GM12874 (cell line): ENCODE results near the gene VTN.

ENCODE experiments used
- TF ChIP-seq, protein P1 (sequence below): IDR thresholded peaks from 2 replicates; pipeline ENCODE4 v1.5.1; 2011; ENCODE audit warnings: low read depth, mild to moderate bottlenecking, control low read depth, low read length, moderate library complexity; ENCODE audit not compliant: insufficient read depth

The VTN gene

GRCh38 chr17:28338056-28338768, 31.9 kb downstream of the VTN start:
- TF ChIP-seq, protein P1, sequence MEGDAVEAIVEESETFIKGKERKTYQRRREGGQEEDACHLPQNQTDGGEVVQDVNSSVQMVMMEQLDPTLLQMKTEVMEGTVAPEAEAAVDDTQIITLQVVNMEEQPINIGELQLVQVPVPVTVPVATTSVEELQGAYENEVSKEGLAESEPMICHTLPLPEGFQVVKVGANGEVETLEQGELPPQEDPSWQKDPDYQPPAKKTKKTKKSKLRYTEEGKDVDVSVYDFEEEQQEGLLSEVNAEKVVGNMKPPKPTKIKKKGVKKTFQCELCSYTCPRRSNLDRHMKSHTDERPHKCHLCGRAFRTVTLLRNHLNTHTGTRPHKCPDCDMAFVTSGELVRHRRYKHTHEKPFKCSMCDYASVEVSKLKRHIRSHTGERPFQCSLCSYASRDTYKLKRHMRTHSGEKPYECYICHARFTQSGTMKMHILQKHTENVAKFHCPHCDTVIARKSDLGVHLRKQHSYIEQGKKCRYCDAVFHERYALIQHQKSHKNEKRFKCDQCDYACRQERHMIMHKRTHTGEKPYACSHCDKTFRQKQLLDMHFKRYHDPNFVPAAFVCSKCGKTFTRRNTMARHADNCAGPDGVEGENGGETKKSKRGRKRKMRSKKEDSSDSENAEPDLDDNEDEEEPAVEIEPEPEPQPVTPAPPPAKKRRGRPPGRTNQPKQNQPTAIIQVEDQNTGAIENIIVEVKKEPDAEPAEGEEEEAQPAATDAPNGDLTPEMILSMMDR = no peak

DNA sequence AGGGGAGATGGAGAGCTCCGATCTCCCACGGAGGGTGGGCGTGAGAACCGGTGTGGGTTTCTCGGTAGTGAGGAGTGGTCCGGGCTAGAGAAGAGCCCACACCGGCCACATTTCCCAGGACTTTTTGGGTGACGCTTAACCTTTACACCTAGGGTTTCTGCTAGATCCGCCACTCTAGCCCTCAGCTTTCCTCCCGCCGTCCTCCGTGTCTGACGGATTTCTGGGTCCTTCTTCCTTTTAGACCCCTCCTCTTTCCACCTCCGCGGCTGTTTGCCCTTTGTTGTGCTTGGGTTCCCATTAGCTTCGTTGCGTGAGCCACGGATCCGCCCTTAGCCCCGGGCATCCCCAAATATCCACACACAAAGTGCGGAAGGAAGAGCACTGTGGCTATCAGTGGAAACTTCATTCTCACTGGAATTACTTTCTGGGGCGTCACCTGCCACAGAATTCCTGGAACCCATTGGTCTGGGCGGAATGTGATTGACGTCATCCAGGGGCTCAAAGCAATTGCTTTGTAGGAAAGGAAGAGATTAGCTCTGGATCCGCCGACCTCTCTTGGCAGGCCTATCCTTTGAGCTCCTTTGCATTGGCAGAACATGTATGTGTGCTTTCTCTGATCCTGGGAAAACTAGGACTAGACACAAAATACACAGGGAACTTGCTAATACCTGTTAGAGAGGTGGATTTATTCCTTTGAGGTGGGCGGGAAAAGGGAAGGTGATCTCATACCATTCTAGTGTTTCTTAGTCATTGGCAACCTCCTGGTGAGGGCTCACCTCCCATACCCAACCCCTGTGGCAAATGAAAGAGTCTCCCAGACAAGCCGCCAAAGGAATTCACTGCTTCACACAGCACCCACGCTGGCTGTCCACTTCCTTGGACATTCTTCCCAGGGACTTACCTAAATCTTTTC, 33.9 kb downstream of the VTN start:
- TF ChIP-seq, protein P1 = no peak

DNA sequence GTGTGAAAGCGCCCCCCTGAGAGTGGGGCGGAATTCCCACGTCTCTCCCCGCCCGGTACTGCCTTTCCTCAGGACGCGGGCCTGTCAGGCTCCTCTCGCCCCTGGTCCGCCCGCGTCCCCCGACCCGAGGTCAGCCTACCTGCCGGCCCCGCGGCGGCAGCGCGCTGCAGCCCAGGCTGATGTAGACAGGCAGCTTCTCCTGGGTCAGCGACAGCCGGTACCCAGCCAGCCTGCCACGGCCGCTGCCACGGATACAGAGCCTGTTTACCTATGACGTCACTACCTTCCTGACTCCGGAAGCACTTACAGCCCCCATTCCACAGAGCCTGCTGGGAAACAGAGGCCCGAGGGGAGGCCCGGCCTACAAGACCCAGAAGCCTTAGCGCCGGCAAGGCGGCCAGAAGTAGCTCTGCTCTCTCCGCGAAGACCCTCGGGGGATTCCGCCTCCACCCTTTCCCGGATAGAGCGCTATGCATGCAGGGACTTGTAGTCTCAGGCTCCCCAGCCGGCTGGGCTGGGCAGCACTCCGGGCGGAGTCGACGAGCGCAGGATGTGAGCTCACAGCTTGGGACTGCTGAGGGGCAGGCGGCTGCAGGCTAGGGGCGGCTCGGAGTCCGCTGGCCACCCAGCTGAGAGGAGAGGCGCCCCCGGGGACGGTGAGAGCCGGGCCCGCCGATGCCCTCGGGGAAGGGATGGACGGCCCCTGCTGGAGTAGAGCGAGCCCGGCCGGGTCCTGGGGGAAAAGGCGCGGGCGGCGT, 34.7 kb downstream of the VTN start, which contains the start of the genes IFT20 and TNFAIP1:
TSS of gene IFT20 (minus strand) at position 272 of the 758 bp plus-strand sequence. CDS start 3,487 bp downstream, outside the sequence.
TSS of gene TNFAIP1 (plus strand) at position 561 of the 758 bp plus-strand sequence. CDS start 3,761 bp downstream, outside the sequence.
- TF ChIP-seq, protein P1 = no peak

GRCh38 chr17:28334666-28335200, 35.4 kb downstream of the VTN start:
- TF ChIP-seq, protein P1 = no peak

DNA sequence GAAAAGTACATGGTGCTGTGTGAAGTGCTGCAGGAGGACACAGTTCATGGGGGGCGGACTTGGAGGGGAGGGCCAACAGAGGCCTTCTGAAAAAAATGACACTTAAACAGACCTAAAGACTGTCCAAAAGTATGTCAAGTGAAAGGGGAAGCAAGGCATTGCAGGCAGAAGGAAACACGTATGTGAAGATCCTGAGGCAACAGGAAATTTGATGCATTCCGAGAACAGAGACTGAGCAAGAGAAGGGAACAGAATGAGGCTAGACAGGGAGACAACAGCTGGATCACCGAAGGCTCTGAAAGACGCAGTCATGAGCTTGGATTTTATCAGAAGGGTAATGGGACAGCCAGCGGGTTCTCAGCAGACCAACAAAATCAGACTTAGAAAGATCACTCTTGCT, 35.9 kb downstream of the VTN start:
- TF ChIP-seq, protein P1 = no peak

DNA sequence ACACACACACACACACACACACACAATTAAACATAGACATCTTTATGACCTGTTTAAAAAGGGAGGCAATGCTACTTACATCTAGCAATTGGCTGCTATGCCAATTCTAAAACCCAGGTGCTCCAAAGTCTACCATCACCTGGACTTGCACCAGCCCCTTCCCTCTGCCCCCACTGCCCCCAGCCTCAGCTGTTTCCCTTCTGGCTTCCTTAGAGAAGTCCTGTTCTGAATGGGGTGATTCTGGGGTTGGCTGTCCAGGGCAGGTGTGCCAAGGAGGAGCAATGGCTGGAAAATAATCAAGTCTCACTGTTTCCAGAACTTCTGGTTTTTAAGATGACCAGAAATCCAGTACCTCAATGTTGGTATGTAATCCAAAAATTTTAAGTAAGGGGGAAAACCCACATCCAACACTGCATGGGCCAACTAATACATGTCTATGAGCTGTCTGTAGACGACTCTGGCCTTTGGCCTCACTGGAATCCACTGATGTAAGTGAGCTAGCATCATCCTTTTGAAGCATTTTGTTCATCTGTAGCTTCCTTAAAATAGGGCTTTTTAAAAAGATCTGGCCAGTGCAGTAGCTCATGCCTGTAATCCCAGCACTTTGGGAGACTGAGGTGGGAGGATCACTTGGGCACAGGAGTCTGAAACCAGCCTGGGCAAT, 36.9 kb downstream of the VTN start:
- TF ChIP-seq, protein P1 = no peak
